HL-60 (cell line): Measurements from ENCODE around the gene OGFR.

Experiments used
- DNase-seq, 2 experiments: peaks; one replicate each; pipeline ENCODE4 v3.0.0-alpha.2; 2010 to 2020; ENCODE audit warnings: low read depth in 1 of 2, low spot score in 1 of 2
- H3K27ac ChIP-seq: fragments of 250-450 bp; sonication (Bioruptor Pico); replicated peaks from 2 replicates; pipeline ENCODE4 v1.5.1; 2020; ENCODE audit warnings: mild to moderate bottlenecking, moderate library complexity
- H3K27me3 ChIP-seq: fragments of 250-450 bp; sonication (Bioruptor Pico); 2 replicates; pipeline ENCODE4 v1.5.1; 2021; ENCODE audit warnings: mild to moderate bottlenecking, moderate library complexity; ENCODE audit not compliant: insufficient read depth, poor library complexity, severe bottlenecking
- H3K4me3 ChIP-seq: replicated peaks from 2 replicates; pipeline ENCODE4 v1.5.1; 2011; ENCODE audit warnings: mild to moderate bottlenecking, control low read depth, low read length; ENCODE audit not compliant: insufficient read depth
- CTCF ChIP-seq: IDR thresholded peaks from one replicate; pipeline ENCODE4 v1.5.1; 2011; ENCODE audit warnings: low read length, control low read depth, inconsistent platforms; ENCODE audit not compliant: insufficient read depth
- GABPA ChIP-seq: IDR thresholded peaks from 2 replicates; pipeline ENCODE4 v1.6.1; 2012; ENCODE audit warnings: low read depth
- POLR2AphosphoS5 ChIP-seq: IDR thresholded peaks from 2 replicates; pipeline ENCODE4 v1.6.1; 2012; ENCODE audit warnings: low read depth
- REST ChIP-seq: IDR thresholded peaks from 2 replicates; pipeline ENCODE4 v1.6.1; 2012; ENCODE audit warnings: low read depth; ENCODE audit not compliant: insufficient replicate concordance
- SPI1 ChIP-seq: IDR thresholded peaks from 2 replicates; pipeline ENCODE4 v1.6.1; 2012; ENCODE audit warnings: low read depth, mild to moderate bottlenecking, borderline replicate concordance

OGFR gene

GRCh38 chr20:62766716-62767115, 37.9 kb upstream of the OGFR start:
- H3K4me3 ChIP-seq = no peak overlapping the region
- DNase-seq = no peak
- H3K27me3 ChIP-seq = no peaks in the 10 kb centered on the region
- H3K27ac ChIP-seq = no peak overlapping the region
- TF ChIP-seq POLR2AphosphoS5 (no peak), GABPA (no peak), SPI1 (no peak), REST (no peak), CTCF (no peak)

- no peak overlapping the region for H3K27ac ChIP-seq
- DNase-seq = no peak
- H3K4me3 ChIP-seq = no peak overlapping the region
- H3K27me3 ChIP-seq = no peaks in the 10 kb centered on the region
- TF ChIP-seq SPI1 = no peak
- no peak for TF ChIP-seq POLR2AphosphoS5
- TF ChIP-seq CTCF = no peak
- TF ChIP-seq REST = no peak
- no peak for TF ChIP-seq GABPA
Measured at GRCh38 chr20:62768234-62768546, 36.4 kb upstream of the OGFR start.

GRCh38 chr20:62768551-62769287, 35.9 kb upstream of the OGFR start:
- Histone ChIP-seq H3K27me3 (no peaks in the 10 kb centered on the region), H3K4me3 (no peak overlapping the region), H3K27ac (no peak overlapping the region)
- no peak for DNase-seq
- TF ChIP-seq GABPA = no peak
- TF ChIP-seq CTCF = no peak
- TF ChIP-seq SPI1 = no peak
- no peak for TF ChIP-seq POLR2AphosphoS5
- no peak for TF ChIP-seq REST
